Measurements from ENCODE around the gene ASPHD1. TPM values are rescaled to one million over a fixed set of nuclear protein-coding genes. Genes with fewer than 3 reads are reported as not detected.

ASPHD1 gene
- total RNA-seq, 4 donors from 2014 or later: not detected

GRCh38 chr16:29858149-29858849 is 42.0 kb upstream of the ASPHD1 start:
- no peak for DNase-seq (ENCODE audit: low spot score in 2 of 2)
- WGBS, 2 donors: 75 to 83% methylated on average over 10 of the region's 10 CpGs
- intact Hi-C loops (cut with DNase I; ENCODE audit: low total_unique reads): no loop called here
- TF ChIP-seq POLR2A (IDR thresholded peaks at IDR 0.05): no peak
- TF ChIP-seq, protein P1, sequence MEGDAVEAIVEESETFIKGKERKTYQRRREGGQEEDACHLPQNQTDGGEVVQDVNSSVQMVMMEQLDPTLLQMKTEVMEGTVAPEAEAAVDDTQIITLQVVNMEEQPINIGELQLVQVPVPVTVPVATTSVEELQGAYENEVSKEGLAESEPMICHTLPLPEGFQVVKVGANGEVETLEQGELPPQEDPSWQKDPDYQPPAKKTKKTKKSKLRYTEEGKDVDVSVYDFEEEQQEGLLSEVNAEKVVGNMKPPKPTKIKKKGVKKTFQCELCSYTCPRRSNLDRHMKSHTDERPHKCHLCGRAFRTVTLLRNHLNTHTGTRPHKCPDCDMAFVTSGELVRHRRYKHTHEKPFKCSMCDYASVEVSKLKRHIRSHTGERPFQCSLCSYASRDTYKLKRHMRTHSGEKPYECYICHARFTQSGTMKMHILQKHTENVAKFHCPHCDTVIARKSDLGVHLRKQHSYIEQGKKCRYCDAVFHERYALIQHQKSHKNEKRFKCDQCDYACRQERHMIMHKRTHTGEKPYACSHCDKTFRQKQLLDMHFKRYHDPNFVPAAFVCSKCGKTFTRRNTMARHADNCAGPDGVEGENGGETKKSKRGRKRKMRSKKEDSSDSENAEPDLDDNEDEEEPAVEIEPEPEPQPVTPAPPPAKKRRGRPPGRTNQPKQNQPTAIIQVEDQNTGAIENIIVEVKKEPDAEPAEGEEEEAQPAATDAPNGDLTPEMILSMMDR (IDR thresholded peaks at IDR 0.05): no peak
- H3K4me3 ChIP-seq (ENCODE audit: low read depth, poor library complexity, severe bottlenecking): no peak overlapping the region

DNA sequence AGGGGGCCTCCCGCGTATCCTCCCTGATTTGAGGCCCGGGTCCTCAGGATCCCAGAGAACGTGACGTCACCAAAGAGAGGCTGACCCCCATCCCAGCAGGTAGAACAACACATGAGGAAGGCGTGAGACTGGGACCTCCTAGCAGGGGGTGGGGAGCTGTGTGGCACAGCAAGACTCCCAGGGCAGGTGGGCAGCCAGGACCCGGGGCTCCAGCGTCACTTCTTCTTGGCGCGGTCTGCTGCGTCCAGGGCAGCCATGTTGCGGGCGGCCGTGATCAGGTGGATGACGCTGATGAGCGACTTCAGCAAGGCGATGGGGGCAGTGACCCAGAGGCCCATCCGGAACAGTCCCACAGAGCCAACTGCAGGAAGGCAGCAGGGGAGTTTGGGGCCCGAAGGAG is 41.3 kb upstream of the ASPHD1 start:
- no peak overlapping the region for H3K4me3 ChIP-seq (ENCODE audit: low read depth, poor library complexity, severe bottlenecking)
- intact Hi-C loops (cut with DNase I; ENCODE audit: low total_unique reads): no loop called here
- no peak for DNase-seq (ENCODE audit: low spot score in 2 of 2)
- no peak for TF ChIP-seq POLR2A (IDR thresholded peaks at IDR 0.05)
- TF ChIP-seq, protein P1 (IDR thresholded peaks at IDR 0.05): no peak
- 93 to 95% methylated on average over 19 of the region's 19 CpGs for WGBS, 2 donors

- 91 to 92% methylated on average over 9 of the region's 9 CpGs for WGBS, 2 donors
- intact Hi-C loops (cut with DNase I; ENCODE audit: low total_unique reads): no loop called here
- TF ChIP-seq, protein P1 (IDR thresholded peaks at IDR 0.05): no peak
- TF ChIP-seq POLR2A (IDR thresholded peaks at IDR 0.05): no peak
- H3K4me3 ChIP-seq (ENCODE audit: low read depth, poor library complexity, severe bottlenecking): no peak overlapping the region
- no peak for DNase-seq (ENCODE audit: low spot score in 2 of 2)
These were observed 40.1 kb upstream of the ASPHD1 start for GRCh38 chr16:29860218-29860617.

DNA sequence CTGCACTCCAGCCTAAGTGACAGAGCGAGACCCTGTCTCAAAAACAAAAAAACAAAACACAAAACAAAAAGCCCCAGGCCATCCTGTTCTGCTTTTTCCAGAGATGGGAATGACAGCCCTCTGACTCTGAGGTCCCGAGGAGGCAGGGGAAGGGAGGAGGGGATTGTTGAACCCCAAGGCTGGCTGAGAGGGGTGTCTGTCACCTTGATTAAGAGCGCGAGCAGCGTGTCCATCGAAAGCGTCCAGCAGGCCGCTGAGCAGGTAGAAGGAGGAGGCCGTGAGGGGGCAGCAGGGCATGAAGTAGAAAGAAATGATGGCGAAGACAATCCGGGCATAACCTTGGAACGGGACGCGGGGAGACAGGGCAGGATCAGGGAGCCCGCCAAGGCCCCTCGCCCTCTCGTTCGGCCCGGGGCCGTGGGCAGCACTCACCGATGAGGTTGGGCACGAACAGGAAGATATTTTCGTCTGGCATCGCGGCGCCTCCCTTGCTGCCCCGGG is 37.9 kb upstream of the ASPHD1 start:
- intact Hi-C loops (cut with DNase I; ENCODE audit: low total_unique reads): no loop called here
- TF ChIP-seq, protein P1 (IDR thresholded peaks at IDR 0.05): no peak
- TF ChIP-seq POLR2A (IDR thresholded peaks at IDR 0.05): no peak
- 1% methylated on average over 25 to 27 of the region's 27 CpGs for WGBS, 2 donors
- no peak for DNase-seq (ENCODE audit: low spot score in 2 of 2)
- H3K4me3 ChIP-seq (ENCODE audit: low read depth, poor library complexity, severe bottlenecking): peak overlapping the region; percentile 48

DNA sequence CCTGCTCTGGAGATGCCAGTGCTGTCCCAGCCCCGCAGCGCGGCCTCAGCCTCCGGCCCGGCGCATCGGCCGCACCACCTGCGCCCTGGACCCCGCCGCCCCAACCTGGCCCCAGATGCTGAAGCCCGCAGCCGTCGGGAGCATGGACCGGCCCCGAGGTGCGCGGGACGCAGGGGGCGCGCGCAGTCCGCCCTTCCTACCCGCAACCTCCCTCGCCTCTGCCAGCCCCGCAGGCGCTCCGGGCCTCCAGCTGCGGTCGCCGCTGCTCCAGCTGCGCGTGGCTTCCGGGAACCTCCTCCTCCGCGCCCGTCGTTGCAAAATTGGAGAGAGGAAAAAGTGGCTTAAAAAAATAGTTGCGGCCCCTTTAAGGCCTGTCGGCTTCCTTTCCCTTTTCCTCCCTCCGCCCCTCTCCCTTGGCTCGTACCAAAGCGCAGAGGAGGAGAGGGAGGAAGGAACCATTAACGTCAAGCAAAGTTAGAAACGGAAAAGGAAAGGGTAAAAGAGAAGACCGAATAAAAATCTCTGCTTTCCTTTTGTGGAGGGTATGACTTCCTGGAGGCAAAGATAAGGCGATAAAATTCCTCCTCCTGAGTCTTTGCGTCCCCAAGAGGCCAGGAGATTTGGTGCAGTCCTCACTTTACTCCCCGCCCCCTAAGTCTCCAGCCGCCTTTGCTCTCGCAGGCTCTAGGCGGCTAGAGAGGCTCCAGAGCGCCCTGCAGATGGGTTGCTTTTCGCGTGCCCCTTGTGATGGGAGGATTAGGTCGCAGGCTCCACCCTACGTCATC is 37.2 kb upstream of the ASPHD1 start, which contains the start of gene CDIPT:
TSS of gene CDIPT (minus strand) at position 343 of the 785 bp plus-strand sequence. CDS start 369 bp downstream, outside the sequence.
- TF ChIP-seq, protein P1 (IDR thresholded peaks at IDR 0.05): peak in 1 of 3 donors; percentile 95
- TF ChIP-seq POLR2A (IDR thresholded peaks at IDR 0.05): no peak
- peak; percentile 94 to 98 for DNase-seq (ENCODE audit: low spot score in 2 of 2)
- WGBS, 2 donors: 0 to 1% methylated on average over 42 to 43 of the region's 57 CpGs
- H3K4me3 ChIP-seq (ENCODE audit: low read depth, poor library complexity, severe bottlenecking): peak within 1 kb of the TSS; percentile 48
- intact Hi-C loops (cut with DNase I; ENCODE audit: low total_unique reads): no loop called here

Measured in lower leg skin (tissue), 4 donors.